A172 (cell line): ENCODE results near the gene DUS3L. TPM values are rescaled to one million over a fixed set of nuclear protein-coding genes. Genes with fewer than 3 reads are reported as not detected.

Experiments
- DNase-seq: peaks from one replicate; pipeline ENCODE4 v3.0.0-alpha.2; 2015; ENCODE audit warnings: low spot score
- total RNA-seq: library from RNA; depleted of rRNA; stranded (reverse); fragments of >200 nt; shearing (Covaris generic); gene quantifications from 2 replicates; pipeline ENCODE4 v1.2.3, GENCODE V29; 2014; rRNA removed

Gene DUS3L, protein sequence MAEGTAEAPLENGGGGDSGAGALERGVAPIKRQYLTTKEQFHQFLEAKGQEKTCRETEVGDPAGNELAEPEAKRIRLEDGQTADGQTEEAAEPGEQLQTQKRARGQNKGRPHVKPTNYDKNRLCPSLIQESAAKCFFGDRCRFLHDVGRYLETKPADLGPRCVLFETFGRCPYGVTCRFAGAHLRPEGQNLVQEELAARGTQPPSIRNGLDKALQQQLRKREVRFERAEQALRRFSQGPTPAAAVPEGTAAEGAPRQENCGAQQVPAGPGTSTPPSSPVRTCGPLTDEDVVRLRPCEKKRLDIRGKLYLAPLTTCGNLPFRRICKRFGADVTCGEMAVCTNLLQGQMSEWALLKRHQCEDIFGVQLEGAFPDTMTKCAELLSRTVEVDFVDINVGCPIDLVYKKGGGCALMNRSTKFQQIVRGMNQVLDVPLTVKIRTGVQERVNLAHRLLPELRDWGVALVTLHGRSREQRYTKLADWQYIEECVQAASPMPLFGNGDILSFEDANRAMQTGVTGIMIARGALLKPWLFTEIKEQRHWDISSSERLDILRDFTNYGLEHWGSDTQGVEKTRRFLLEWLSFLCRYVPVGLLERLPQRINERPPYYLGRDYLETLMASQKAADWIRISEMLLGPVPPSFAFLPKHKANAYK
- total RNA-seq = 56.0 and 76.7 TPM in 2 replicates

DNA sequence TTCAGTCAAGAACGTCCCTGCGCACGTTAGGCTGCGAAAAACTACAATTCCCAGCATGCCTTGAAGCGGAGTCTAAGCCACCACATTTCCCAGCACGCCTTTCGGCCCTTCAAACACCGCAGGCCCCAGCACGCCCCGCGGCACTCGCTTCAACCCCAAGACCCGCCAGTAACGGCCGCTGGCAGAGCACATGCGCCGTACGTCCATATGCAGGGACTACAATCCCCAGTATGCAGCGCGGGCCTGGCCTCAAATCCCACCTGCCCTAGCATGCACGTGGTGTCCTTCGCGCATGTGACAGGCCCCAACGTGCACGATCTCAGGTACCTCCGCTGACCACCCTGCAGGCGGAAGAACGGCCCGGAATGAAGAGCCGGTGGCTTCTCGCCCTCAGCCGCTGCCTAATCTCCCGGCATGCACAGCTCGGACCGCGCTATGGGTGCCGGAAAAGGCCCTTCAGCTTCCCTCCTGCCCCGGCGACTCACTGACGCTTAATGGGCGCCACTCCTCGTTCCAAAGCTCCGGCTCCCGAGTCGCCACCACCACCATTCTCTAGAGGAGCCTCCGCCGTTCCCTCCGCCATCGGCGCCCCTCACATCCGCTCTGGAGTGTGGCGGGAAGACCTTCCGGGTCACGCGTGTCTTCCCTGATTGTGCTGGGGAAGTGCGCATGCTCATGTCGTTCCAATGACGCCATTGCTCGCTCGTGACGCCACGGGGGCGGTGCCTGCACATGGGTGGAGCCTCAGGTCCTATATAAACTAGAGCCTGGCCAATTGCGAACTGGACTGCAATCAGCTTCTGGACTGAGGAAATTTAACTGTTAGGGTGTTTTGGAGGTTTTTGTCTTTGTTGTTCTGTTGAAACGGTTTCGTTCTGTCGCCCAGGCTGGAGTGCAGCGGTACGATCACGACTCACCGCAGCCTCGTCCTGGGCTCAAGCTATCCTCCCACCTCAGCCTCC is at the start of gene DUS3L:
Gene DUS3L, minus strand, starts transcription at position 605 of the 962 bp plus-strand sequence. Its CDS starts 22 bp downstream, at position 583.
- DNase-seq = peak; percentile 97

GRCh38 chr19:5839065-5840017 is 48.4 kb upstream of the DUS3L start, which contains the start of gene FUT6:
TSS of gene FUT6 (minus strand) at chr19:5839702. CDS start at chr19:5832567, 7,135 bp downstream.
- DNase-seq = no peak

DNA sequence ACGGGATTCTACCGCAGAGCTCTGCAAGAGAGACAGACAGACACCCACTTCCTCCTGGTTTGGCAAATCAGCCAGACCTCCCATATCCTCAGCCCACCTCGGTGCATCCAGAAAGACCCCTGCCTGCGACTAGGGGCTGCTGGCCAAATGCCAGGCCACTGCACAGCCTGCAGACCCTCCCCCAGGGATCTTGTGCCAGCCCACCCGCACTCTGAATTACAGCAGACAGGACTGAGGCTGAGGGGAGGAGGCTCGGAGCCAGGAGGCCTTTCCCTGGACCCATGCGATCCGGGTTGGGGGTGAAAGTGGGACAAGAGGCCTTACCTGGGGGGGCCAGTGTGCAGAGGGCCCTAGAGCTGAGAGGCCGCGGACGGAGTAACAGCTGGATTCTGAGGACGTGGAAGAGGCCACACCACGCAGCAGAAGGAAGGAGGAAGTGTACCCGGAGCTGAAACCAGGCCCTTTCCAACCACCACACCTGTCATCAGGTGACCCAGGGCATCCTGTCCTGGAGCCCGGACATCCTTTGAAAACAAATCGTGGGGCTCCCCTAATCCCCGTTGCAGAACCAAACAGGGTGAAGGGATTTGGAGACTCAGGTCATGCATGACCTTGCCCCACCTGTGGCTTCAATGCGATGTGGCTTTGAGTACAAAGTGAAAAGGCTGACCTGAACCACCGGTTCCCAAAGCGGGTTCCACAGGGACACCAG is 47.5 kb upstream of the DUS3L start:
- DNase-seq = no peak

GRCh38 chr19:5837761-5838352 is 46.9 kb upstream of the DUS3L start:
- no peak for DNase-seq

DNA sequence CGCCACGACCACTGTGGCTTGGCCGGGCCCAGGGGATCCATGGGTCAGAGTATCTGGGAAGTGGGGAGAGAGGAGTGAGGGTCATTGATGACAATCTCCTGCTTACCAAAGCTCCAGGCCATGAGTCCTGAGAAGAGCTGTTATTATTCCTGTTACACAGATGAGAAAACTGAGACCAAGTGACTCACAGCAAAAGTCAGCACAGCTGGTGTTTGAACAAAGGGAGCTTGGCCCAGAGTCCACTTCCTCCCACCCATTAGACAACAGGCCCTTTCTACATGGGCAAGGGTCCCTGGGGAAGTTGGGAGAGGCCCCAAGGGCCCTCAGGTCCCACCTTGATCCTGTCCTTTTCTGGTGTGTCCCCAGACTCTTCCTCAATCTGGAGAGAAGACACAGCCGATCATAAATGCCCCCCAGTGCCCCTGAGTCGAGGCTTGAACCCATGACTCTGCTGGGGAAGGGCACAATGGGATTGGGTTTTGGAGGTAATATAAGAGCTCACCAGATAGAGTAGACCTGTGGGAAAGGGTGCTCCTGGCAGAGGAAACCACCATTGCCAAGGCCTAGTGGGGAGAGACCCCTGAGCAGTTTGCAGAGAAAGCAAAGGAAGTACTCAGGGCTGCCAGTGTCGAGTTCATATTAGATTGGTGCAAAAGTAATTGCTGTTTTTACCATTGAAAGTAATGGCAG is 41.7 kb upstream of the DUS3L start:
- no peak for DNase-seq

DNA sequence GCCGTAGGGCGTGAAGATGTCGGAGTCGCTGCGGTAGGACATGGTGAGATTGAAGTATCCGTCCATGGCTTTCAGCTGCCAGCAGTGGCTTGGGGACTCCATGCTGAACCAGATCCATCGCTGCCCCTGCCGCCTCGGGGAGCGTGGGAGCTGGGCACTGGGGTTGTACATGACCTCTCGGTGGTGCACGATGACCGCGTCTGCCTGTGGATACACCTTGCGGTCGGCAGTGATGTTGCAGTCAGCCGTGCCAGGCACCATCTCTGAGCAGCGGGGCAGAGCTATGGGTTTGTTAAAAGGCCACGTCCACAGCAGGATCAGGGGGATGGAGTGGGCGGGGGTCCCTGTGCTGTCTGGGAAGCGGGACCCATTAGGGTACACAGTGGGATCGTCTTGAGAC is 41.1 kb upstream of the DUS3L start:
- no peak for DNase-seq

DNA sequence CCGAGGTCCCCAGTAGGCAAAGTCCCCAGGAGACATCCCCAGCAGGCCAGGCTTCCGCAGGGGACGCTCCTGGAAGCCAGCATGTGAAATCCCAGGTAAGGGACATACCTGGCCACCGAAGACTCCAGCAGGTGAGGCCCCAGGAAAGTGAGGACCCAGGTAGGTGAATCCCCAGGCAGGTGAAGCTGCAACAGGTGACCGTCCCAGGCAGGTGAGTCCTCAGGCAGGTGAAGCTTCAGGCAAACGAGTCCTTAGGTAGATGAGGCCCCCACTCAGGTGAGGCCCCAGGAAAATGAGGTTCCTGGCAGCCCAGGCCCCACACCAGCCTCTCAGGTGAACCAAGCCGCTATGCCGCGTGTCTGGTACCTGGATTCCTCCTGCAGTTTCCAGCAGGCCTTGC is 40.2 kb upstream of the DUS3L start:
- DNase-seq = no peak

DNA sequence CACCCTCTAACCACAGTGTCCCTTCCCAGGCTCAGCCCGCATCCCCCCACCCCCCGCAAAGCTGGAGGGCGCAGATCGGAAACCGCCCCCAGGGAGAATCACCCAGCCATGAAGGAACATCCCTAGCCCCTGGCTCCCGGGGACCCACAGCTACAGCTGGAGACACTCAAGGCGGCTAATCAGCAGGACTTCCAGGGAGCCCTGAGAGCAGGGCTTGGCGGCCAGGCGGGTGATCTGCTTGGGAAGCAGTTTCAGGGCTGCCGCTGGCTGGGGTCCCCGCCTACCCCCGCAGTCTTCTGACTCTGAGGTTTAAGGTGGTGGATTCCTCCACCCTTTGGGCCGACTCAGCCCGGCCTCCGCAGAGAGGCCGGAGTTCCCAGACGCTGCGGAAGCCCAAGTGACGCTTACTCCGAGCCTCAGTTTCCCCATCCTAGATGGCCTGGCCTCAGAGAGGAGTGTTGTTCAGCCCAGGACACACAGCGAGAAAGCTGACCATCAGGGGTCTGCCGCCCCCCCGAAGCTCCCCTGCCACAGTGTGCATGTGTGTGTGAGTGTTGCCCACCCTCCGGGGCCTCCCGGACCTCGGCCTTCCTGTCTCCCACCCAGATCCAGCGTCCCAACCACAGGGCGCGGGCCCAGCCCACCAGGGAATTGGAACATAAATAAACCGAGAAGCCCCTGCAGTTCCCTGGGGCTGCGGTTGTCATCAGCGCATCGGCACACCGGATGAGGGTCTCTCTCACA is 38.8 kb upstream of the DUS3L start:
- no peak for DNase-seq

GRCh38 chr19:5828661-5829566 is 38.0 kb upstream of the DUS3L start:
- no peak for DNase-seq

GRCh38 chr19:5827891-5828660 is 37.1 kb upstream of the DUS3L start:
- peak; percentile 56 for DNase-seq

- no peak for DNase-seq
Observed at GRCh38 chr19:5827342-5827890, 36.5 kb upstream of the DUS3L start.

DNA sequence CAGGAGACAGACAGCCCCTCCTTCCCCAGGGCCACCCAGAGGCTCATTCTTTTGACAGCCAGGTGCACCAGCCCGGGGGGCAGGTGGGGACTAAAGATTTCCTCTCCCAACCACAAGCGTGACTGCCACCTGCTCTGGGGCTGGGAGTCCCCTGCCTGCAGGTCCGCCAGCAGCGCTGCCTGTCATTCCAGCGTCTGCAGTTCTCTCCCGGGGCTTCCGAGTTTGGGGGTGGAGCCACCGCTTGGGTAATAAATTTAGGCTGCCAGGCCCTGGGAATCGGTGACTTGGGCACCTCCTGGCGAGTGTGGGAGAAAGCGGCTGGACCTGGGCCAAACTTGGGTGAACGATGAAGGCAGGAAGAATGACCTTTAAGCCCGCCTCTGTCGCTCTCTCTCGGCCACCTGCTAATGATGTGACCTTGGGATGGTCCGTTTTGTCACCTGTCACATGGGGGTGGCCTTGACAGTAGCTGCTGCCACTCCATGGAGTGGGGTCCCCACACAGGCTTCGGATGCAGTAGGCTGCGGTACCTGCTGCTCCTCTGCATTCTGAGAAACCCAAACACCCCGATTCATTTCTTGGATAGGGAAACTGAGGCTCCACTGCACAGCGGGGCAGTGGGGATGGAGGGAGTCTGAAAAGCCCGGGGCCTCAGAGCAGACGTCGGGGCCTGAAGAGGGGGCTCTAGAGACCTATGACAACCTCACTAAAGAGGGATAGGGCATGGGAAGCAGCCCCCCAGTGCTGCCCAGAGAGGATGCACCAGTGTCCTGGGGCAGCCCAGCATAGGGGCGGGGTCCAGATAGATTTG is 35.8 kb upstream of the DUS3L start:
- DNase-seq = peak; percentile 79

GRCh38 chr19:5825178-5825577 is 34.2 kb upstream of the DUS3L start:
- DNase-seq = no peak

DNA sequence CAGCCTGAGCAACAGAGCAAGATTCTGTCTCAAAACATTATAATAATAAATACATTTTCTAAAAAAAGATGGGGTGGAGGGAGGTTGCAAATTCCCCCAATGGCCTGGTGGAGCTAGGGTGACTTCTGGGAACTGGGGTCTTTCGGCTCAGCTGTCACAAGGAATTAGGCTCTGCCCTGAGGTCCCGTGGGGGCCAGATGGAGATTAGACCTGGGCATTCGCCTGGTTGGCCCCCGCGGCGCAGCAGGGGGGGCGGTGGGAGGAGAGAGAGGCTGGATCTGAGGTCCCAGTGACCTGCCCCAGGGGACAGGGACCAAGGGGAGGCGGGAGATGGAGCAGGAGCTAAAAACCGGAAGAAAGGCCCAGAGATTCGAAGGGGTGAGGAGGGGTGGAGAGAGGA is 33.8 kb upstream of the DUS3L start:
- no peak for DNase-seq

- no peak for DNase-seq
Observed at GRCh38 chr19:5823579-5824281, 32.8 kb upstream of the DUS3L start.
